Spinal cord (tissue), 10 donors: ENCODE measurements around the gene OTOG. TPM values are rescaled to one million over a fixed set of nuclear protein-coding genes. Genes with fewer than 3 reads are reported as not detected.

Experiments used
- DNase-seq, 6 donors: peaks; one replicate each; pipeline versions ENCODE4 v3.0.0 to v3.0.0-alpha.2; 2013 to 2015; ENCODE audit warnings: low spot score in 6 of 6, low read depth in 4 of 6
- H3K27ac ChIP-seq: one replicate; pipeline ENCODE4 v1.5.1; 2013; ENCODE audit warnings: low read depth, low read length, control low read depth
- H3K27me3 ChIP-seq: one replicate; pipeline ENCODE4 v1.6.1; 2013; ENCODE audit warnings: low read length; ENCODE audit not compliant: control insufficient read depth, insufficient read depth
- H3K36me3 ChIP-seq: one replicate; pipeline ENCODE4 v1.6.1; 2013; ENCODE audit warnings: low read length; ENCODE audit not compliant: control insufficient read depth, insufficient read depth
- H3K4me1 ChIP-seq: one replicate; pipeline ENCODE4 v1.6.1; 2013; ENCODE audit warnings: low read length; ENCODE audit not compliant: control insufficient read depth, insufficient read depth
- H3K4me3 ChIP-seq: one replicate; pipeline ENCODE4 v1.5.1; 2013; ENCODE audit warnings: low read depth, low read length, control low read depth
- H3K9me3 ChIP-seq: one replicate; pipeline ENCODE4 v1.6.1; 2013; ENCODE audit warnings: low read length; ENCODE audit not compliant: control insufficient read depth, insufficient read depth
- WGBS: methylation state at CpG from one replicate; pipeline ENCODE4 v1.1.5; 2013; ENCODE audit warnings: missing lambda C conversion rate; ENCODE audit not compliant: insufficient coverage; 5-methylcytosine and 5-hydroxymethylcytosine counted together
- polyA plus RNA-seq, 2 donors: library from polyadenylated mRNA; unstranded; fragments of 120-200 nt; gene quantifications; one replicate each; pipeline ENCODE4 v1.2.1, GENCODE V29; 2013; ENCODE audit not compliant: insufficient read length in 2 of 2
- total RNA-seq, 2 donors: library from RNA; depleted of rRNA in 1 of 2; stranded (reverse); fragments of 120-200 nt in 1 of 2; fragments of >200 nt in 1 of 2; gene quantifications; one replicate each; pipeline versions ENCODE4 v1.2.3 to v1.2.4, GENCODE V29; 2013 to 2014
- donor health status: healthy.

The OTOG gene
- total and polyA plus RNA-seq, 4 donors, result under 0.01 to 1.3 (median 0.23) TPM; not detected in 1

- Histone ChIP-seq H3K9me3 (no peaks in the 10 kb centered on the region), H3K4me3 (no peak overlapping the region), H3K36me3 (no peaks in the 10 kb centered on the region), H3K27ac (no peak overlapping the region), H3K27me3 (no peaks in the 10 kb centered on the region), H3K4me1 (peaks cover 35% of the 10 kb centered on the region)
- peak in 1 of 6 donors; percentile 54 for DNase-seq
- 41% methylated on average over 6 of the region's 7 CpGs for WGBS
These were observed 30.4 kb upstream of the OTOG start for GRCh38 chr11:17516551-17517150.

GRCh38 chr11:17517186-17517585 lies 29.9 kb upstream of the OTOG start:
- 89% methylated on average over 5 of the region's 10 CpGs for WGBS
- Histone ChIP-seq H3K4me1 (peaks cover 35% of the 10 kb centered on the region), H3K27me3 (no peaks in the 10 kb centered on the region), H3K4me3 (no peak overlapping the region), H3K9me3 (no peaks in the 10 kb centered on the region), H3K27ac (no peak overlapping the region), H3K36me3 (no peaks in the 10 kb centered on the region)
- no peak for DNase-seq

GRCh38 chr11:17518366-17518765 lies 28.7 kb upstream of the OTOG start:
- Histone ChIP-seq H3K27ac (no peak overlapping the region), H3K36me3 (no peaks in the 10 kb centered on the region)

GRCh38 chr11:17519061-17519885 lies 27.8 kb upstream of the OTOG start:
- no peaks in the 10 kb centered on the region for H3K36me3 ChIP-seq
- H3K9me3 ChIP-seq, result no peaks in the 10 kb centered on the region
- peak in 1 of 6 donors; percentile 63 for DNase-seq
- 29% methylated on average over 3 of the region's 7 CpGs for WGBS
- no peak overlapping the region for H3K4me3 ChIP-seq
- no peaks in the 10 kb centered on the region for H3K27me3 ChIP-seq
- peak overlapping the region; percentile 16 for H3K27ac ChIP-seq
- peaks cover 35% of the 10 kb centered on the region for H3K4me1 ChIP-seq

More at GRCh38 chr11:17518366-17518765, 28.7 kb upstream of the OTOG start:
- 75% methylated on average over 2 of the region's 2 CpGs for WGBS
- DNase-seq, result no peak
- H3K4me3 ChIP-seq, result no peak overlapping the region
- peaks cover 35% of the 10 kb centered on the region for H3K4me1 ChIP-seq
- no peaks in the 10 kb centered on the region for H3K27me3 ChIP-seq
- H3K9me3 ChIP-seq, result no peaks in the 10 kb centered on the region

GRCh38 chr11:17521106-17521900 lies 25.8 kb upstream of the OTOG start:
- no peaks in the 10 kb centered on the region for H3K9me3 ChIP-seq
- H3K4me3 ChIP-seq, result no peak overlapping the region
- 73% methylated on average over 5 of the region's 11 CpGs for WGBS
- H3K27me3 ChIP-seq, result no peaks in the 10 kb centered on the region
- no peaks in the 10 kb centered on the region for H3K36me3 ChIP-seq
- peaks cover 30% of the 10 kb centered on the region for H3K4me1 ChIP-seq
- no peak for DNase-seq
- H3K27ac ChIP-seq, result no peak overlapping the region

- WGBS, result 83% methylated on average over 15 of the region's 17 CpGs
- H3K27me3 ChIP-seq, result no peaks in the 10 kb centered on the region
- H3K4me1 ChIP-seq, result peaks cover 21% of the 10 kb centered on the region
- H3K36me3 ChIP-seq, result peaks cover 2% of the 10 kb centered on the region
- no peak for DNase-seq
- H3K9me3 ChIP-seq, result no peaks in the 10 kb centered on the region
- H3K4me3 ChIP-seq, result no peak overlapping the region
- H3K27ac ChIP-seq, result no peak overlapping the region
These were observed 24.4 kb upstream of the OTOG start for GRCh38 chr11:17522655-17523054.

- Histone ChIP-seq H3K36me3 (peaks cover 2% of the 10 kb centered on the region), H3K27me3 (no peaks in the 10 kb centered on the region), H3K9me3 (no peaks in the 10 kb centered on the region), H3K4me1 (peaks cover 28% of the 10 kb centered on the region), H3K27ac (no peak overlapping the region), H3K4me3 (no peak overlapping the region)
- 99% methylated on average over 9 of the region's 9 CpGs for WGBS
- DNase-seq, result no peak
These were observed 22.8 kb upstream of the OTOG start for GRCh38 chr11:17524221-17524620.

GRCh38 chr11:17525570-17525969 lies 21.5 kb upstream of the OTOG start:
- H3K27me3 ChIP-seq, result no peaks in the 10 kb centered on the region
- H3K4me1 ChIP-seq, result peaks cover 28% of the 10 kb centered on the region
- no peaks in the 10 kb centered on the region for H3K9me3 ChIP-seq
- H3K27ac ChIP-seq, result no peak overlapping the region
- peaks cover 2% of the 10 kb centered on the region for H3K36me3 ChIP-seq
- no peak for DNase-seq
- 63% methylated on average over 3 of the region's 4 CpGs for WGBS
- H3K4me3 ChIP-seq, result no peak overlapping the region

GRCh38 chr11:17526326-17526725 lies 20.7 kb upstream of the OTOG start:
- DNase-seq, result no peak
- H3K36me3 ChIP-seq, result peaks cover 2% of the 10 kb centered on the region
- H3K27me3 ChIP-seq, result no peaks in the 10 kb centered on the region
- H3K9me3 ChIP-seq, result no peaks in the 10 kb centered on the region
- no peak overlapping the region for H3K4me3 ChIP-seq
- H3K27ac ChIP-seq, result no peak overlapping the region
- WGBS, result 87% methylated on average over 12 of the region's 13 CpGs
- H3K4me1 ChIP-seq, result peaks cover 34% of the 10 kb centered on the region
